PC-3 (cell line): ENCODE results near the gene ARMC3. TPM values are rescaled to one million over a fixed set of nuclear protein-coding genes. Genes with fewer than 3 reads are reported as not detected.

Source experiments
- ATAC-seq: fragments of 200-7000 bp; cut with Tn5 transposase; 2 replicates; pipeline ENCODE4 v1.9.1; 2020; ENCODE audit warnings: mild to moderate bottlenecking, moderate library complexity
- BruUV-seq: library from RNA; stranded (reverse); fragments of 400-500 nt; replicated peaks from 2 replicates; lab custom pipeline; 2021; lab: Mats Ljungman, UMichigan
- CTCF ChIA-PET: fragments of 300-600 bp; sonication (Branson Sonifier 250); formaldehyde crosslinking; loops from one replicate; lab custom pipeline; 2022; ENCODE audit warnings: antibody characterized with exemption; lab: Charles Lee
- POLR2A ChIA-PET: fragments of 300-600 bp; sonication (Branson Sonifier 250); formaldehyde crosslinking; loops from one replicate; lab custom pipeline; 2022; ENCODE audit warnings: antibody characterized with exemption; ENCODE audit not compliant: unreplicated experiment; lab: Charles Lee
- DNase-seq: peaks from one replicate; pipeline ENCODE4 v3.0.0-alpha.2; 2015
- H2AFZ ChIP-seq: fragments of 300-600 bp; sonication (generic); 2 replicates; pipeline ENCODE4 v1.6.0; 2016; ENCODE audit warnings: antibody characterized with exemption, low read length
- H3F3A ChIP-seq: fragments of 300-600 bp; sonication (generic); one replicate; pipeline ENCODE4 v1.6.0; 2017; ENCODE audit warnings: antibody characterized with exemption, low read length, control low read depth, mild to moderate bottlenecking; ENCODE audit not compliant: unreplicated experiment
- H3K27ac ChIP-seq: fragments of 300-600 bp; sonication (generic); 2 replicates; pipeline ENCODE4 v1.5.1; 2016; ENCODE audit warnings: mild to moderate bottlenecking, low read length
- H3K27me3 ChIP-seq: fragments of 300-600 bp; sonication (generic); 2 replicates; pipeline ENCODE4 v1.6.1; 2016; ENCODE audit warnings: low read length, mixed read lengths
- H3K36me3 ChIP-seq: fragments of 300-600 bp; sonication (generic); 2 replicates; pipeline ENCODE4 v1.6.1; 2016; ENCODE audit warnings: low read depth, mixed run types, low read length, mixed read lengths
- H3K4me1 ChIP-seq: fragments of 300-600 bp; sonication (generic); 2 replicates; pipeline ENCODE4 v1.5.1; 2016; ENCODE audit warnings: low read length; ENCODE audit not compliant: insufficient read depth
- H3K4me2 ChIP-seq: fragments of 300-600 bp; sonication (generic); 2 replicates; pipeline ENCODE4 v1.6.0; 2016; ENCODE audit warnings: low read length
- H3K4me3 ChIP-seq: fragments of 300-600 bp; sonication (generic); 2 replicates; pipeline ENCODE4 v1.5.1; 2016; ENCODE audit warnings: mild to moderate bottlenecking, low read length, mixed read lengths
- H3K79me2 ChIP-seq: fragments of 300-600 bp; sonication (generic); 2 replicates; pipeline ENCODE4 v1.6.1; 2017; ENCODE audit warnings: low read length, mixed read lengths
- H3K9ac ChIP-seq: fragments of 300-600 bp; sonication (generic); 2 replicates; pipeline ENCODE4 v1.6.0; 2016; ENCODE audit warnings: mild to moderate bottlenecking, low read length
- H3K9me2 ChIP-seq: fragments of 300-600 bp; sonication (generic); replicated peaks from 2 replicates; pipeline ENCODE4 v1.6.1; 2016; ENCODE audit warnings: mixed run types, low read length, mixed read lengths
- H3K9me3 ChIP-seq: fragments of 300-600 bp; sonication (generic); 2 replicates; pipeline ENCODE4 v1.6.1; 2016; ENCODE audit warnings: low read length, mixed read lengths
- H4K20me1 ChIP-seq: fragments of 300-600 bp; sonication (generic); 2 replicates; pipeline ENCODE4 v1.6.1; 2016; ENCODE audit warnings: low read length, mixed read lengths
- EZH2 ChIP-seq: fragments of 300-600 bp; sonication (generic); IDR thresholded peaks from one replicate; pipeline ENCODE4 v1.6.1; 2017; ENCODE audit warnings: antibody characterized with exemption, mild to moderate bottlenecking, low read length; ENCODE audit not compliant: unreplicated experiment
- EZH2phosphoT487 ChIP-seq: fragments of 300-600 bp; sonication (generic); IDR thresholded peaks from 2 replicates; pipeline ENCODE4 v1.6.1; 2018; ENCODE audit warnings: mild to moderate bottlenecking, antibody characterized with exemption, low read length, borderline replicate concordance
- intact Hi-C: fragments of 100-400 bp; cut with micrococcal nuclease; formaldehyde crosslinking; loops from 2 replicates; pipeline ENCODE4 v1.9.0; 2023
- total RNA-seq: library from RNA; depleted of rRNA; stranded (reverse); fragments of >200 nt; gene quantifications from 2 replicates; pipeline ENCODE4 v1.2.3, GENCODE V29; 2014
- TF ChIP-seq, protein P1 (sequence below): fragments of 300-600 bp; sonication (generic); conservative IDR thresholded peaks from 2 replicates; pipeline ENCODE4 v1.5.1; 2017; ENCODE audit warnings: antibody characterized with exemption, low read depth, mild to moderate bottlenecking, low read length

Gene ARMC3
- total RNA-seq, 1 experiment from 2014 or later, result 0.18 TPM

DNA sequence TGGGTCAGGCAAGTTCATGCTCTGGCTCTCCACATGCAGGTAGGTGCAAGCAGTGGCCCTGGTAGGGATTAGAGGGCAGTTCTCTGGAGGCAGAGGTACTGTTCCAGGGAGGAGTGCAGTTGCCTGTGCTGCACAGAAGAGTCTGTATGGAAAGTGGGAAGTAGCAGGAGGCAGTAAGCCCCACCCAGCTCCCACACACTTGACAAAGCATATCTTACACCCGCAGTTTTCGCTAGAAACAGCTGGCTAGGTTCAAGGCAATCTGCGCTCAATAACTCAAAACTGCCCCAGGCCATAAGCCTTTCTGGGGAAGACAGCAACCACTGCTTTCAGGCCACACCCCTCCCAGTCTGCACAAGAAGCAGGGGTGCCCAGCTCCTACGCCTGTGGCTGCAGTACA is 33.1 kb upstream of the ARMC3 start:
- intact Hi-C loops, result no loop called here
- Histone ChIP-seq H3K9ac (no peak overlapping the region), H2AFZ (no peak overlapping the region), H3K9me2 (no peaks in the 10 kb centered on the region), H3K36me3 (no peaks in the 10 kb centered on the region), H3F3A (no peaks in the 10 kb centered on the region), H3K4me3 (no peak overlapping the region), H4K20me1 (no peaks in the 10 kb centered on the region), H3K4me2 (no peak overlapping the region), H3K27ac (no peak overlapping the region), H3K79me2 (no peaks in the 10 kb centered on the region), H3K27me3 (no peaks in the 10 kb centered on the region), H3K4me1 (no peaks in the 10 kb centered on the region), H3K9me3 (no peaks in the 10 kb centered on the region)
- DNase-seq, result no peak
- TF ChIP-seq EZH2 (no peak), EZH2phosphoT487 (no peak)
- TF ChIP-seq, protein P1, sequence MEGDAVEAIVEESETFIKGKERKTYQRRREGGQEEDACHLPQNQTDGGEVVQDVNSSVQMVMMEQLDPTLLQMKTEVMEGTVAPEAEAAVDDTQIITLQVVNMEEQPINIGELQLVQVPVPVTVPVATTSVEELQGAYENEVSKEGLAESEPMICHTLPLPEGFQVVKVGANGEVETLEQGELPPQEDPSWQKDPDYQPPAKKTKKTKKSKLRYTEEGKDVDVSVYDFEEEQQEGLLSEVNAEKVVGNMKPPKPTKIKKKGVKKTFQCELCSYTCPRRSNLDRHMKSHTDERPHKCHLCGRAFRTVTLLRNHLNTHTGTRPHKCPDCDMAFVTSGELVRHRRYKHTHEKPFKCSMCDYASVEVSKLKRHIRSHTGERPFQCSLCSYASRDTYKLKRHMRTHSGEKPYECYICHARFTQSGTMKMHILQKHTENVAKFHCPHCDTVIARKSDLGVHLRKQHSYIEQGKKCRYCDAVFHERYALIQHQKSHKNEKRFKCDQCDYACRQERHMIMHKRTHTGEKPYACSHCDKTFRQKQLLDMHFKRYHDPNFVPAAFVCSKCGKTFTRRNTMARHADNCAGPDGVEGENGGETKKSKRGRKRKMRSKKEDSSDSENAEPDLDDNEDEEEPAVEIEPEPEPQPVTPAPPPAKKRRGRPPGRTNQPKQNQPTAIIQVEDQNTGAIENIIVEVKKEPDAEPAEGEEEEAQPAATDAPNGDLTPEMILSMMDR, result no peak
- ATAC-seq, result no peak
- ChIA-PET CTCF (no interaction called here), POLR2A (no interaction called here)
- BruUV-seq, result no TSS peak

DNA sequence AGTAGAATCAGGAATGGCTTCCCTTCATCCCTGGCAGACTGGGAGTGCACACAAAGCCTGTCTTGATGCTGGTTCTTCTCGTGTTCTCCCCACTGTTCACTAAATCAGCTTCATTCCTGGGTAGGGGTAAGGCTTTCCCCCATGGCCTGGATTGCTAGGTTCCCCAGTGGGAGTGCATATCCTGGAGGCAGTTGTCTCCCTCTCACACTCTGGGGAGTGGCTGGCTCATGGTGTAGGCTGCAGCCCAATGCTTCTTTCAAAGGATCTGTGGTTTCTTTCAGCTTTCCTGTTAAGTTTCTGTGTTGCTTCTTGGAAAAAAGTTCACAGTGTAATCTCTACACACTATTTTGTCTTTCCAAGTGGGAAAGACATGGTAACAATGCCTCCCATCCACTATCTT is 32.6 kb upstream of the ARMC3 start:
- ChIA-PET POLR2A (no interaction called here), CTCF (no interaction called here)
- Histone ChIP-seq H3K36me3 (no peaks in the 10 kb centered on the region), H3K9me2 (no peaks in the 10 kb centered on the region), H3F3A (no peaks in the 10 kb centered on the region), H3K4me1 (no peaks in the 10 kb centered on the region), H3K27ac (no peak overlapping the region), H4K20me1 (no peaks in the 10 kb centered on the region), H2AFZ (no peak overlapping the region), H3K9ac (no peak overlapping the region), H3K27me3 (no peaks in the 10 kb centered on the region), H3K79me2 (no peaks in the 10 kb centered on the region), H3K9me3 (no peaks in the 10 kb centered on the region), H3K4me3 (no peak overlapping the region), H3K4me2 (no peak overlapping the region)
- BruUV-seq, result no TSS peak
- no peak for ATAC-seq
- no peak for DNase-seq
- intact Hi-C loops, result no loop called here
- TF ChIP-seq EZH2 (no peak), EZH2phosphoT487 (no peak)
- TF ChIP-seq, protein P1, result no peak

DNA sequence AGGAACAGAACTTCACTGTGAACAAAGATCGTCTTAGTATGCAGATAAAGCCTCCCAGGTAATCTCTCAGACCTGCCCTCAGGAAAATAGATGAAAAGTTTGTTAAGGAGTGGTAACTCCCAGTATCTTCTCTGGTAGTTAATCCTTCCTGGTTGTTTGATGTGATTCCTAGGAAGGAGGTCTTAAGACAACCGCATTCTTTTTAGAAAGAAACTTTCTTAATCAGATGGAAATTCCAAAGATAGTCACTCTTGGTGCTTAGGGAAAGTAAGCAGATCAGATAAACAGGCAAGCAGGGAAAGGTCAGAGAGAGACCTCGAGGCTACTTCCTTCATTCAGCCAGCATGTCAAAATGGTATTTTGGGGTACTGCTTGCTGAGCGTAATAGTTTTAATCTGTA is 30.5 kb upstream of the ARMC3 start:
- H3K79me2 ChIP-seq, result no peaks in the 10 kb centered on the region
- H3K4me1 ChIP-seq, result no peaks in the 10 kb centered on the region
- no peak overlapping the region for H2AFZ ChIP-seq
- no peaks in the 10 kb centered on the region for H3K9me3 ChIP-seq
- DNase-seq (no peak), ATAC-seq (no peak)
- no peak overlapping the region for H3K4me2 ChIP-seq
- TF ChIP-seq EZH2phosphoT487 (no peak), EZH2 (no peak)
- TF ChIP-seq, protein P1, result no peak
- no peak overlapping the region for H3K4me3 ChIP-seq
- POLR2A ChIA-PET, result interaction anchor here (0.5 kb wide), 1 partner anchor 230 kb away, joined by 10 read pairs; no protein-coding TSS in a partner anchor
- no peak overlapping the region for H3K9ac ChIP-seq
- no peaks in the 10 kb centered on the region for H3K27me3 ChIP-seq
- no peaks in the 10 kb centered on the region for H3K9me2 ChIP-seq
- BruUV-seq, result no TSS peak
- no peaks in the 10 kb centered on the region for H3F3A ChIP-seq
- no peak overlapping the region for H3K27ac ChIP-seq
- intact Hi-C loops, result no loop called here
- H4K20me1 ChIP-seq, result no peaks in the 10 kb centered on the region
- no peaks in the 10 kb centered on the region for H3K36me3 ChIP-seq
- CTCF ChIA-PET, result no interaction called here
